ENCODE data around the gene EXOSC7. TPM values are rescaled to one million over a fixed set of nuclear protein-coding genes. Genes with fewer than 3 reads are reported as not detected.

The EXOSC7 gene
- total and polyA plus RNA-seq, 9 of the 15 experiments (the other 6 are each of a cell fraction or from before 2014, with no cell fraction given): 88.5 to 237 (median 112) TPM

- H4K20me1 ChIP-seq (replicated peaks; ENCODE audit: control insufficient read depth, insufficient read depth, low read length): peaks cover 20% of the 10 kb centered on the region; the same call in 1 of the 2 replicates
- no peak overlapping the region for H2AFZ ChIP-seq (ENCODE audit: low read depth, low read length)
- no peak overlapping the region for H3K4me2 ChIP-seq (ENCODE audit: insufficient read depth, low read length)
- peaks cover 0 to 3% of the 10 kb centered on the region in 2 experiments; a peak in 3 of 5 replicates for H3K4me1 ChIP-seq (replicated peaks in 1 of 2; ENCODE audit: control insufficient read depth in 2 of 2, insufficient read depth in 2 of 2, low read length in 2 of 2)
- H3K27ac ChIP-seq (ENCODE audit: extremely low read depth, low read depth, low read length): no peak overlapping the region
- H3K9me1 ChIP-seq (ENCODE audit: control insufficient read depth, insufficient read depth, low read length): peaks cover 10% of the 10 kb centered on the region
- H3K79me2 ChIP-seq (ENCODE audit: control insufficient read depth, insufficient read depth, low read length): peaks cover 74% of the 10 kb centered on the region
- ChIA-PET POLR2A (interaction anchor here (0.7 to 3.0 kb wide), 6 partner anchors 9 to 135 kb away, joined by 3 to 15 read pairs (median 8); partner anchors contain the start of genes EXOSC7 and ZDHHC3), CTCF (ENCODE audit: low intra/inter-chr PET ratio) (no interaction called here)
- FAIRE-seq: no peak
- no peak overlapping the region for H3K9ac ChIP-seq (ENCODE audit: insufficient read depth in 1 of 2, low read depth in 2 of 2, low read length in 2 of 2)
- H3K27me3 ChIP-seq (ENCODE audit: control insufficient read depth in 2 of 2, insufficient read depth in 2 of 2, low read length in 2 of 2): no peaks in the 10 kb centered on the region
- no peak overlapping the region for H3K4me3 ChIP-seq
- intact Hi-C loops (cut with micrococcal nuclease) (loop anchor here (1.0 kb wide), 1 partner anchor 73 kb away; no protein-coding TSS in a partner anchor), in situ Hi-C loops (cut with MboI) (no loop called here)
- H3K36me3 ChIP-seq (ENCODE audit: control insufficient read depth, insufficient read depth, low read length): peaks cover 79% of the 10 kb centered on the region
- no TSS peak for BruUV-seq (replicated peaks)
- WGBS (ENCODE audit: insufficient coverage, low coverage, missing lambda C conversion rate): 100% methylated on average over 2 of the region's 2 CpGs
- peak in 2 of 4 experiments; percentile 44 to 54 for DNase-seq (ENCODE audit: extremely low read depth in 1 of 4, low spot score in 3 of 4)
- peak; percentile 78 for ATAC-seq
- 0 out of 2 replicates have a peak, but pooled peaks cover 2% of the 10 kb centered on the region for H3K9me3 ChIP-seq (replicated peaks; ENCODE audit: control insufficient read depth, insufficient read depth, low read depth, low read length)
- TF ChIP-seq, protein P1, sequence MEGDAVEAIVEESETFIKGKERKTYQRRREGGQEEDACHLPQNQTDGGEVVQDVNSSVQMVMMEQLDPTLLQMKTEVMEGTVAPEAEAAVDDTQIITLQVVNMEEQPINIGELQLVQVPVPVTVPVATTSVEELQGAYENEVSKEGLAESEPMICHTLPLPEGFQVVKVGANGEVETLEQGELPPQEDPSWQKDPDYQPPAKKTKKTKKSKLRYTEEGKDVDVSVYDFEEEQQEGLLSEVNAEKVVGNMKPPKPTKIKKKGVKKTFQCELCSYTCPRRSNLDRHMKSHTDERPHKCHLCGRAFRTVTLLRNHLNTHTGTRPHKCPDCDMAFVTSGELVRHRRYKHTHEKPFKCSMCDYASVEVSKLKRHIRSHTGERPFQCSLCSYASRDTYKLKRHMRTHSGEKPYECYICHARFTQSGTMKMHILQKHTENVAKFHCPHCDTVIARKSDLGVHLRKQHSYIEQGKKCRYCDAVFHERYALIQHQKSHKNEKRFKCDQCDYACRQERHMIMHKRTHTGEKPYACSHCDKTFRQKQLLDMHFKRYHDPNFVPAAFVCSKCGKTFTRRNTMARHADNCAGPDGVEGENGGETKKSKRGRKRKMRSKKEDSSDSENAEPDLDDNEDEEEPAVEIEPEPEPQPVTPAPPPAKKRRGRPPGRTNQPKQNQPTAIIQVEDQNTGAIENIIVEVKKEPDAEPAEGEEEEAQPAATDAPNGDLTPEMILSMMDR (IDR thresholded peaks at IDR 0.05 in 2 of 3, conservative IDR thresholded peaks at IDR 0.05 in 1 of 3; ENCODE audit: insufficient read depth in 2 of 3, low read depth in 1 of 3, low read length in 3 of 3): peak; percentile 35 to 69 (median 62); a peak in 5 of 6 replicates
- TF ChIP-seq ZNF668 (CRISPR knock-in tag; IDR thresholded peaks at IDR 0.05) (no peak), SRF (CRISPR knock-in tag; IDR thresholded peaks at IDR 0.05) (0 out of 4 replicates have a peak, but pooled peaks of 1 of the 2 experiments have one; percentile 12), CEBPB (tag; IDR thresholded peaks at IDR 0.05) (peak; percentile 47; the same call in 1 of the 2 replicates), ZNF318 (IDR thresholded peaks at IDR 0.05; ENCODE audit: borderline replicate concordance in 1 of 2, low read depth in 1 of 2) (no peak), MCM2 (IDR thresholded peaks at IDR 0.05; ENCODE audit: low read depth) (no peak)
- TF ChIP-seq, protein P2, sequence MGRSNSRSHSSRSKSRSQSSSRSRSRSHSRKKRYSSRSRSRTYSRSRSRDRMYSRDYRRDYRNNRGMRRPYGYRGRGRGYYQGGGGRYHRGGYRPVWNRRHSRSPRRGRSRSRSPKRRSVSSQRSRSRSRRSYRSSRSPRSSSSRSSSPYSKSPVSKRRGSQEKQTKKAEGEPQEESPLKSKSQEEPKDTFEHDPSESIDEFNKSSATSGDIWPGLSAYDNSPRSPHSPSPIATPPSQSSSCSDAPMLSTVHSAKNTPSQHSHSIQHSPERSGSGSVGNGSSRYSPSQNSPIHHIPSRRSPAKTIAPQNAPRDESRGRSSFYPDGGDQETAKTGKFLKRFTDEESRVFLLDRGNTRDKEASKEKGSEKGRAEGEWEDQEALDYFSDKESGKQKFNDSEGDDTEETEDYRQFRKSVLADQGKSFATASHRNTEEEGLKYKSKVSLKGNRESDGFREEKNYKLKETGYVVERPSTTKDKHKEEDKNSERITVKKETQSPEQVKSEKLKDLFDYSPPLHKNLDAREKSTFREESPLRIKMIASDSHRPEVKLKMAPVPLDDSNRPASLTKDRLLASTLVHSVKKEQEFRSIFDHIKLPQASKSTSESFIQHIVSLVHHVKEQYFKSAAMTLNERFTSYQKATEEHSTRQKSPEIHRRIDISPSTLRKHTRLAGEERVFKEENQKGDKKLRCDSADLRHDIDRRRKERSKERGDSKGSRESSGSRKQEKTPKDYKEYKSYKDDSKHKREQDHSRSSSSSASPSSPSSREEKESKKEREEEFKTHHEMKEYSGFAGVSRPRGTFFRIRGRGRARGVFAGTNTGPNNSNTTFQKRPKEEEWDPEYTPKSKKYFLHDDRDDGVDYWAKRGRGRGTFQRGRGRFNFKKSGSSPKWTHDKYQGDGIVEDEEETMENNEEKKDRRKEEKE (IDR thresholded peaks at IDR 0.05; ENCODE audit: borderline replicate concordance in 1 of 2, control insufficient read depth in 1 of 2, low read depth in 2 of 2, low read length in 1 of 2): no peak
Measured at GRCh38 chr3:44988073-44988472, 12.0 kb downstream of the EXOSC7 start.

Data from K562 (cell line).